PC-3 (cell line): ENCODE data around the gene ZNF641. TPM values are rescaled to one million over a fixed set of nuclear protein-coding genes. Genes with fewer than 3 reads are reported as not detected.

Experiments
- ATAC-seq: fragments of 200-7000 bp; cut with Tn5 transposase; 2 replicates; pipeline ENCODE4 v1.9.1; 2020; ENCODE audit warnings: mild to moderate bottlenecking, moderate library complexity
- BruUV-seq: library from RNA; stranded (reverse); fragments of 400-500 nt; replicated peaks from 2 replicates; lab custom pipeline; 2021; lab: Mats Ljungman, UMichigan
- CTCF ChIA-PET: fragments of 300-600 bp; sonication (Branson Sonifier 250); formaldehyde crosslinking; loops from one replicate; lab custom pipeline; 2022; ENCODE audit warnings: antibody characterized with exemption; lab: Charles Lee
- POLR2A ChIA-PET: fragments of 300-600 bp; sonication (Branson Sonifier 250); formaldehyde crosslinking; loops from one replicate; lab custom pipeline; 2022; ENCODE audit warnings: antibody characterized with exemption; ENCODE audit not compliant: unreplicated experiment; lab: Charles Lee
- DNase-seq: peaks from one replicate; pipeline ENCODE4 v3.0.0-alpha.2; 2015
- H2AFZ ChIP-seq: fragments of 300-600 bp; sonication (generic); 2 replicates; pipeline ENCODE4 v1.6.0; 2016; ENCODE audit warnings: antibody characterized with exemption, low read length
- H3F3A ChIP-seq: fragments of 300-600 bp; sonication (generic); one replicate; pipeline ENCODE4 v1.6.0; 2017; ENCODE audit warnings: antibody characterized with exemption, low read length, control low read depth, mild to moderate bottlenecking; ENCODE audit not compliant: unreplicated experiment
- H3K27ac ChIP-seq: fragments of 300-600 bp; sonication (generic); 2 replicates; pipeline ENCODE4 v1.5.1; 2016; ENCODE audit warnings: mild to moderate bottlenecking, low read length
- H3K27me3 ChIP-seq: fragments of 300-600 bp; sonication (generic); 2 replicates; pipeline ENCODE4 v1.6.1; 2016; ENCODE audit warnings: low read length, mixed read lengths
- H3K36me3 ChIP-seq: fragments of 300-600 bp; sonication (generic); 2 replicates; pipeline ENCODE4 v1.6.1; 2016; ENCODE audit warnings: low read depth, mixed run types, low read length, mixed read lengths
- H3K4me1 ChIP-seq: fragments of 300-600 bp; sonication (generic); 2 replicates; pipeline ENCODE4 v1.5.1; 2016; ENCODE audit warnings: low read length; ENCODE audit not compliant: insufficient read depth
- H3K4me2 ChIP-seq: fragments of 300-600 bp; sonication (generic); 2 replicates; pipeline ENCODE4 v1.6.0; 2016; ENCODE audit warnings: low read length
- H3K4me3 ChIP-seq: fragments of 300-600 bp; sonication (generic); 2 replicates; pipeline ENCODE4 v1.5.1; 2016; ENCODE audit warnings: mild to moderate bottlenecking, low read length, mixed read lengths
- H3K79me2 ChIP-seq: fragments of 300-600 bp; sonication (generic); 2 replicates; pipeline ENCODE4 v1.6.1; 2017; ENCODE audit warnings: low read length, mixed read lengths
- H3K9ac ChIP-seq: fragments of 300-600 bp; sonication (generic); 2 replicates; pipeline ENCODE4 v1.6.0; 2016; ENCODE audit warnings: mild to moderate bottlenecking, low read length
- H3K9me2 ChIP-seq: fragments of 300-600 bp; sonication (generic); replicated peaks from 2 replicates; pipeline ENCODE4 v1.6.1; 2016; ENCODE audit warnings: mixed run types, low read length, mixed read lengths
- H3K9me3 ChIP-seq: fragments of 300-600 bp; sonication (generic); 2 replicates; pipeline ENCODE4 v1.6.1; 2016; ENCODE audit warnings: low read length, mixed read lengths
- H4K20me1 ChIP-seq: fragments of 300-600 bp; sonication (generic); 2 replicates; pipeline ENCODE4 v1.6.1; 2016; ENCODE audit warnings: low read length, mixed read lengths
- EZH2 ChIP-seq: fragments of 300-600 bp; sonication (generic); IDR thresholded peaks from one replicate; pipeline ENCODE4 v1.6.1; 2017; ENCODE audit warnings: antibody characterized with exemption, mild to moderate bottlenecking, low read length; ENCODE audit not compliant: unreplicated experiment
- EZH2phosphoT487 ChIP-seq: fragments of 300-600 bp; sonication (generic); IDR thresholded peaks from 2 replicates; pipeline ENCODE4 v1.6.1; 2018; ENCODE audit warnings: mild to moderate bottlenecking, antibody characterized with exemption, low read length, borderline replicate concordance
- intact Hi-C: fragments of 100-400 bp; cut with micrococcal nuclease; formaldehyde crosslinking; loops from 2 replicates; pipeline ENCODE4 v1.9.0; 2023
- total RNA-seq: library from RNA; depleted of rRNA; stranded (reverse); fragments of >200 nt; gene quantifications from 2 replicates; pipeline ENCODE4 v1.2.3, GENCODE V29; 2014
- TF ChIP-seq, protein P1 (sequence below): fragments of 300-600 bp; sonication (generic); conservative IDR thresholded peaks from 2 replicates; pipeline ENCODE4 v1.5.1; 2017; ENCODE audit warnings: antibody characterized with exemption, low read depth, mild to moderate bottlenecking, low read length

Gene ZNF641
- total RNA-seq, 1 experiment from 2014 or later = 12.6 TPM

GRCh38 chr12:48380596-48380995 lies 29.9 kb upstream of the ZNF641 start:
- no peak overlapping the region for H3K27ac ChIP-seq
- H2AFZ ChIP-seq = no peak overlapping the region
- no peak overlapping the region for H3K4me2 ChIP-seq
- POLR2A ChIA-PET = no interaction called here
- CTCF ChIA-PET = no interaction called here
- H3K9me3 ChIP-seq = no peaks in the 10 kb centered on the region
- intact Hi-C loops = no loop called here
- TF ChIP-seq EZH2phosphoT487 = no peak
- TF ChIP-seq, protein P1, sequence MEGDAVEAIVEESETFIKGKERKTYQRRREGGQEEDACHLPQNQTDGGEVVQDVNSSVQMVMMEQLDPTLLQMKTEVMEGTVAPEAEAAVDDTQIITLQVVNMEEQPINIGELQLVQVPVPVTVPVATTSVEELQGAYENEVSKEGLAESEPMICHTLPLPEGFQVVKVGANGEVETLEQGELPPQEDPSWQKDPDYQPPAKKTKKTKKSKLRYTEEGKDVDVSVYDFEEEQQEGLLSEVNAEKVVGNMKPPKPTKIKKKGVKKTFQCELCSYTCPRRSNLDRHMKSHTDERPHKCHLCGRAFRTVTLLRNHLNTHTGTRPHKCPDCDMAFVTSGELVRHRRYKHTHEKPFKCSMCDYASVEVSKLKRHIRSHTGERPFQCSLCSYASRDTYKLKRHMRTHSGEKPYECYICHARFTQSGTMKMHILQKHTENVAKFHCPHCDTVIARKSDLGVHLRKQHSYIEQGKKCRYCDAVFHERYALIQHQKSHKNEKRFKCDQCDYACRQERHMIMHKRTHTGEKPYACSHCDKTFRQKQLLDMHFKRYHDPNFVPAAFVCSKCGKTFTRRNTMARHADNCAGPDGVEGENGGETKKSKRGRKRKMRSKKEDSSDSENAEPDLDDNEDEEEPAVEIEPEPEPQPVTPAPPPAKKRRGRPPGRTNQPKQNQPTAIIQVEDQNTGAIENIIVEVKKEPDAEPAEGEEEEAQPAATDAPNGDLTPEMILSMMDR = no peak
- no peak for TF ChIP-seq EZH2
- H4K20me1 ChIP-seq = no peaks in the 10 kb centered on the region
- BruUV-seq = no TSS peak
- H3F3A ChIP-seq = no peaks in the 10 kb centered on the region
- no peaks in the 10 kb centered on the region for H3K36me3 ChIP-seq
- H3K4me3 ChIP-seq = no peak overlapping the region
- H3K9ac ChIP-seq = no peak overlapping the region
- ATAC-seq = no peak
- DNase-seq = no peak
- H3K79me2 ChIP-seq = no peaks in the 10 kb centered on the region
- no peaks in the 10 kb centered on the region for H3K9me2 ChIP-seq
- H3K27me3 ChIP-seq = peaks cover 24% of the 10 kb centered on the region
- no peaks in the 10 kb centered on the region for H3K4me1 ChIP-seq

DNA sequence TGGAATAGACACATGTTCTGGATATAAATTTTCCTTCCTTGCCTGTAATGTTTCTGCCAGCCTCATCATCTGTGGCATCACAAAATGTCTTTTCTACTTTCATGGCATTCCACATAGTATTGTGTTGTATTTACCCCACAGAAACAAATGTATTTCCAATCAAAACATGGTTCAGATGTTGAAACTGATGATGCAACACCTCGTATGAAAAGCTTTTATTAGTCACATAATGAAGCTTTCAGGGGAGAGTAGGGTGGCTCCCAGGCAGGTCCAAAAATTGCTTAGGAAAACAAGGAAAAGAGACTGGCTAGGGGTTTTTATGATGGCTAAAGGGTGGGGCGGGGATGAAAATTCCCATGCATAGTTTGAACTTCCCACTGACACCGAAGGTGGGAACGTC lies 29.1 kb upstream of the ZNF641 start:
- Histone ChIP-seq H3K36me3 (no peaks in the 10 kb centered on the region), H3F3A (no peaks in the 10 kb centered on the region), H3K27ac (no peak overlapping the region), H3K79me2 (no peaks in the 10 kb centered on the region), H4K20me1 (no peaks in the 10 kb centered on the region), H3K9me2 (no peaks in the 10 kb centered on the region), H3K27me3 (peaks cover 19% of the 10 kb centered on the region), H3K9ac (no peak overlapping the region), H3K4me1 (no peaks in the 10 kb centered on the region), H3K4me2 (no peak overlapping the region), H3K4me3 (no peak overlapping the region), H2AFZ (no peak overlapping the region), H3K9me3 (no peaks in the 10 kb centered on the region)
- TF ChIP-seq EZH2phosphoT487 (no peak), EZH2 (no peak)
- TF ChIP-seq, protein P1 = no peak
- ATAC-seq (no peak), DNase-seq (no peak)
- intact Hi-C loops = no loop called here
- ChIA-PET CTCF (no interaction called here), POLR2A (no interaction called here)
- BruUV-seq = no TSS peak

GRCh38 chr12:48377646-48378045 lies 26.9 kb upstream of the ZNF641 start:
- TF ChIP-seq EZH2 = no peak
- TF ChIP-seq, protein P1 = no peak
- no TSS peak for BruUV-seq
- Histone ChIP-seq H3K9me2 (no peaks in the 10 kb centered on the region), H3K27ac (no peak overlapping the region), H4K20me1 (no peaks in the 10 kb centered on the region), H3K4me3 (no peak overlapping the region), H2AFZ (no peak overlapping the region), H3K36me3 (no peaks in the 10 kb centered on the region), H3K4me2 (no peak overlapping the region), H3K4me1 (no peaks in the 10 kb centered on the region), H3K9ac (no peak overlapping the region), H3F3A (no peaks in the 10 kb centered on the region), H3K9me3 (no peaks in the 10 kb centered on the region), H3K79me2 (no peaks in the 10 kb centered on the region), H3K27me3 (peaks cover 14% of the 10 kb centered on the region)
- POLR2A ChIA-PET = no interaction called here
- intact Hi-C loops = no loop called here
- CTCF ChIA-PET = no interaction called here
- DNase-seq = no peak
- ATAC-seq = no peak
